ENCODE data around the gene CHRNA4.

DNA sequence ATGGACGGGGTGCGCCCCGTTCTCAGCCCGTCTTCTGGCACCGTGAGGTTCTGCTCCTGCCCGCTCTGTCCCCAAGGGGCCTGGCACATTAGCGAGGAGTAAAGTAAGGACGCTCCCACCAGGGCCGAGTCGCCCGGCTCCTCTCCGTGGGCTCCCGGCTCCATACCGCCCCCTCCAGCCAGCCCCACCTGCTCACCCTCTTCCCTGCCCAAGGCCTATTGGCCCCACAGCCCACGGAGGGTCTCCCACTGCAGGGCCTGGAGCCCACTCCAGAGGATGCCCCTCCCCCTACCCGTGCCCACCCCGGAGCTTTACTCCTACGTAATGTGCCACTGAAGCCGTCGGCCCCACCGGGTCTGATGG is 47.5 kb upstream of the CHRNA4 start:
- TF ChIP-seq, protein P1, sequence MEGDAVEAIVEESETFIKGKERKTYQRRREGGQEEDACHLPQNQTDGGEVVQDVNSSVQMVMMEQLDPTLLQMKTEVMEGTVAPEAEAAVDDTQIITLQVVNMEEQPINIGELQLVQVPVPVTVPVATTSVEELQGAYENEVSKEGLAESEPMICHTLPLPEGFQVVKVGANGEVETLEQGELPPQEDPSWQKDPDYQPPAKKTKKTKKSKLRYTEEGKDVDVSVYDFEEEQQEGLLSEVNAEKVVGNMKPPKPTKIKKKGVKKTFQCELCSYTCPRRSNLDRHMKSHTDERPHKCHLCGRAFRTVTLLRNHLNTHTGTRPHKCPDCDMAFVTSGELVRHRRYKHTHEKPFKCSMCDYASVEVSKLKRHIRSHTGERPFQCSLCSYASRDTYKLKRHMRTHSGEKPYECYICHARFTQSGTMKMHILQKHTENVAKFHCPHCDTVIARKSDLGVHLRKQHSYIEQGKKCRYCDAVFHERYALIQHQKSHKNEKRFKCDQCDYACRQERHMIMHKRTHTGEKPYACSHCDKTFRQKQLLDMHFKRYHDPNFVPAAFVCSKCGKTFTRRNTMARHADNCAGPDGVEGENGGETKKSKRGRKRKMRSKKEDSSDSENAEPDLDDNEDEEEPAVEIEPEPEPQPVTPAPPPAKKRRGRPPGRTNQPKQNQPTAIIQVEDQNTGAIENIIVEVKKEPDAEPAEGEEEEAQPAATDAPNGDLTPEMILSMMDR (IDR thresholded peaks at IDR 0.05; ENCODE audit: low read depth, low read length, poor library complexity, severe bottlenecking): no peak
- TF ChIP-seq EZH2phosphoT487 (IDR thresholded peaks at IDR 0.05; ENCODE audit: borderline replicate concordance, low read length): no peak

Data from DOHH2 (cell line).